Adipocyte (in vitro differentiated cells): ENCODE results near the gene SUPT4H1.

Experiments used
- DNase-seq: peaks from one replicate; pipeline ENCODE4 v3.0.0-alpha.2; 2015; ENCODE audit warnings: low read depth
- H3K27me3 ChIP-seq: replicated peaks from 2 replicates; pipeline ENCODE4 v1.7.0; 2013; ENCODE audit warnings: mild to moderate bottlenecking, low read length, moderate library complexity; ENCODE audit not compliant: control insufficient read depth, insufficient read depth
- H3K36me3 ChIP-seq: 2 replicates; pipeline ENCODE4 v1.7.0; 2013; ENCODE audit warnings: low read length, mild to moderate bottlenecking, moderate library complexity; ENCODE audit not compliant: control insufficient read depth, insufficient read depth, severe bottlenecking
- H3K4me1 ChIP-seq: 2 replicates; pipeline ENCODE4 v1.7.0; 2013; ENCODE audit warnings: mild to moderate bottlenecking, low read length, moderate library complexity; ENCODE audit not compliant: control insufficient read depth, insufficient read depth
- H3K4me3 ChIP-seq: 2 replicates; pipeline ENCODE4 v1.7.0; 2013; ENCODE audit warnings: mild to moderate bottlenecking, low read length, moderate library complexity
- H3K9ac ChIP-seq: 2 replicates; pipeline ENCODE4 v1.7.0; 2013; ENCODE audit warnings: mild to moderate bottlenecking, low read length, moderate library complexity
- H3K9me3 ChIP-seq: 2 replicates; pipeline ENCODE4 v1.7.0; 2013; ENCODE audit warnings: mild to moderate bottlenecking, low read length, moderate library complexity; ENCODE audit not compliant: control insufficient read depth

SUPT4H1 gene

GRCh38 chr17:58358408-58359172, 6.6 kb upstream of the SUPT4H1 start:
- Histone ChIP-seq H3K4me3 (no peak overlapping the region), H3K9me3 (no peaks in the 10 kb centered on the region), H3K9ac (no peak overlapping the region), H3K4me1 (no peaks in the 10 kb centered on the region), H3K27me3 (peaks cover 15% of the 10 kb centered on the region), H3K36me3 (no peaks in the 10 kb centered on the region)
- no peak for DNase-seq

GRCh38 chr17:58357312-58358297, 5.6 kb upstream of the SUPT4H1 start:
- no peaks in the 10 kb centered on the region for H3K36me3 ChIP-seq
- DNase-seq: no peak
- no peaks in the 10 kb centered on the region for H3K9me3 ChIP-seq
- H3K27me3 ChIP-seq: peaks cover 5% of the 10 kb centered on the region
- H3K4me3 ChIP-seq: no peak overlapping the region
- H3K4me1 ChIP-seq: peaks cover 7% of the 10 kb centered on the region
- no peak overlapping the region for H3K9ac ChIP-seq

GRCh38 chr17:58356231-58356630, 4.2 kb upstream of the SUPT4H1 start:
- DNase-seq: no peak
- H3K4me1 ChIP-seq: peaks cover 10% of the 10 kb centered on the region
- no peak overlapping the region for H3K9ac ChIP-seq
- no peak overlapping the region for H3K4me3 ChIP-seq
- no peaks in the 10 kb centered on the region for H3K9me3 ChIP-seq
- peaks cover 4% of the 10 kb centered on the region for H3K27me3 ChIP-seq
- no peaks in the 10 kb centered on the region for H3K36me3 ChIP-seq

GRCh38 chr17:58354541-58355216, 2.7 kb upstream of the SUPT4H1 start:
- peaks cover 5% of the 10 kb centered on the region for H3K36me3 ChIP-seq
- H3K4me3 ChIP-seq: no peak overlapping the region
- H3K9ac ChIP-seq: no peak overlapping the region
- DNase-seq: no peak
- peaks cover 16% of the 10 kb centered on the region for H3K4me1 ChIP-seq
- H3K27me3 ChIP-seq: peaks cover 3% of the 10 kb centered on the region
- H3K9me3 ChIP-seq: no peaks in the 10 kb centered on the region

- peaks cover 18% of the 10 kb centered on the region for H3K36me3 ChIP-seq
- H3K9me3 ChIP-seq: no peaks in the 10 kb centered on the region
- no peak for DNase-seq
- H3K4me1 ChIP-seq: peaks cover 16% of the 10 kb centered on the region
- peak overlapping the region; percentile 100 for H3K4me3 ChIP-seq
- H3K27me3 ChIP-seq: peaks cover 3% of the 10 kb centered on the region
- peak overlapping the region; percentile 97 for H3K9ac ChIP-seq
Observed at GRCh38 chr17:58353389-58353825, 1.4 kb upstream of the SUPT4H1 start.

GRCh38 chr17:58352596-58353388, 791 bp upstream of the SUPT4H1 start:
- Histone ChIP-seq H3K27me3 (peaks cover 3% of the 10 kb centered on the region), H3K9me3 (no peaks in the 10 kb centered on the region), H3K9ac (peak overlapping the region; percentile 97), H3K4me3 (peak overlapping the region; percentile 100), H3K36me3 (peaks cover 24% of the 10 kb centered on the region), H3K4me1 (peaks cover 16% of the 10 kb centered on the region)
- DNase-seq: peak; percentile 73

- Histone ChIP-seq H3K4me3 (peak overlapping the region; percentile 100), H3K4me1 (peaks cover 16% of the 10 kb centered on the region), H3K36me3 (peaks cover 40% of the 10 kb centered on the region), H3K9me3 (no peaks in the 10 kb centered on the region), H3K9ac (peak overlapping the region; percentile 97), H3K27me3 (peaks cover under 1% of the 10 kb centered on the region)
- DNase-seq: no peak
Observed at GRCh38 chr17:58351182-58351581, 819 bp downstream of the SUPT4H1 start.

- Histone ChIP-seq H3K4me1 (peaks cover 13% of the 10 kb centered on the region), H3K9me3 (no peaks in the 10 kb centered on the region), H3K27me3 (no peaks in the 10 kb centered on the region), H3K9ac (no peak overlapping the region), H3K36me3 (peaks cover 65% of the 10 kb centered on the region), H3K4me3 (no peak overlapping the region)
- no peak for DNase-seq
Observed at GRCh38 chr17:58348038-58348437, 4.0 kb downstream of the SUPT4H1 start.

GRCh38 chr17:58345500-58345899, 6.5 kb downstream of the SUPT4H1 start:
- Histone ChIP-seq H3K36me3 (peaks cover 62% of the 10 kb centered on the region), H3K9me3 (no peaks in the 10 kb centered on the region), H3K4me1 (no peaks in the 10 kb centered on the region), H3K27me3 (no peaks in the 10 kb centered on the region), H3K9ac (no peak overlapping the region), H3K4me3 (no peak overlapping the region)
- DNase-seq: no peak

- no peaks in the 10 kb centered on the region for H3K4me1 ChIP-seq
- no peaks in the 10 kb centered on the region for H3K27me3 ChIP-seq
Observed at GRCh38 chr17:58344791-58345157, 7.2 kb downstream of the SUPT4H1 start.

More at GRCh38 chr17:58344791-58345157, 7.2 kb downstream of the SUPT4H1 start:
- Histone ChIP-seq H3K9ac (no peak overlapping the region), H3K36me3 (peaks cover 61% of the 10 kb centered on the region), H3K9me3 (no peaks in the 10 kb centered on the region), H3K4me3 (no peak overlapping the region)
- no peak for DNase-seq
